ENCODE measurements around the gene RADIL.

DNA sequence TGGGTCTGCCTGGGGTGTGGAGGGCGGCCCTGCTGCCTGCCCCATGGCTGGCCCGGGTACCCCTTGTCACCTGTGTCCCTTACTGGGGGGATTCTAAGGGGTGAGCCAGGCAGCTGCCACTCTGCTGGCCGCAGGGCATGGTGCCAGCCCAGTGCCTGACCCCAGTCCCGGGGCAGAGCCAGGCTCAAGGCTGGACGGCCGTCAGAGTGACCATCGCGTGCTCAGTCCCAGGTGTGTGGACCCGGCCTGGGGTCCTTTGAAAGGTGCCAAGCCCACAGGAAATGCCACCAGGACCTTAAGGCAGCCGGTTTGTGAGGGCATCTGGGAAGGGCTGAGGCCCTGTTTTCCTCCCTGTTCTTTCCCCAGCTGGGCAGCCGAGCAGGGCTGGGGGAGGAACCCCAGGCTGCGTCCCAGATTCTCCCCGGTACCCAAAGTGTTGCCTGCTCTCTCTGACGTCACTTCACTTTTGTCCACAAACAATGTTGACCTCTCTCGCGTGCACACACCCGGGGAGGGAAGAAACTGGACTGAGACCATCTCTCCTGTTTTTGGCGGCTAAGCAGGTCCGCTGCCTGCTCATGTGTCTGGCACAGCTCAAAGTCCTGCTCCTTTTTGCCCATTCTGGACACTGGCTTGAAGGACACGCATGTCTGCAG lies 59.3 kb downstream of the RADIL start:
- TF ChIP-seq, protein P1, sequence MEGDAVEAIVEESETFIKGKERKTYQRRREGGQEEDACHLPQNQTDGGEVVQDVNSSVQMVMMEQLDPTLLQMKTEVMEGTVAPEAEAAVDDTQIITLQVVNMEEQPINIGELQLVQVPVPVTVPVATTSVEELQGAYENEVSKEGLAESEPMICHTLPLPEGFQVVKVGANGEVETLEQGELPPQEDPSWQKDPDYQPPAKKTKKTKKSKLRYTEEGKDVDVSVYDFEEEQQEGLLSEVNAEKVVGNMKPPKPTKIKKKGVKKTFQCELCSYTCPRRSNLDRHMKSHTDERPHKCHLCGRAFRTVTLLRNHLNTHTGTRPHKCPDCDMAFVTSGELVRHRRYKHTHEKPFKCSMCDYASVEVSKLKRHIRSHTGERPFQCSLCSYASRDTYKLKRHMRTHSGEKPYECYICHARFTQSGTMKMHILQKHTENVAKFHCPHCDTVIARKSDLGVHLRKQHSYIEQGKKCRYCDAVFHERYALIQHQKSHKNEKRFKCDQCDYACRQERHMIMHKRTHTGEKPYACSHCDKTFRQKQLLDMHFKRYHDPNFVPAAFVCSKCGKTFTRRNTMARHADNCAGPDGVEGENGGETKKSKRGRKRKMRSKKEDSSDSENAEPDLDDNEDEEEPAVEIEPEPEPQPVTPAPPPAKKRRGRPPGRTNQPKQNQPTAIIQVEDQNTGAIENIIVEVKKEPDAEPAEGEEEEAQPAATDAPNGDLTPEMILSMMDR (IDR thresholded peaks at IDR 0.05), result no peak
- no peak for TF ChIP-seq EZH2 (IDR thresholded peaks at IDR 0.05; ENCODE audit: borderline replicate concordance, insufficient read depth, low read depth, low read length, poor library complexity, severe bottlenecking)
